Activated naive CD8-positive, alpha-beta T cell treated with anti-CD3 and anti-CD28 coated beads, Interleukin-2, amount 50 U/mL, for 16 hours (primary cell): ENCODE measurements around the gene TLR4.

Experiments used
- DNase-seq: peaks from one replicate; pipeline ENCODE4 v3.0.0-alpha.2; 2020; ENCODE audit warnings: low read depth, low spot score

The TLR4 gene

DNA sequence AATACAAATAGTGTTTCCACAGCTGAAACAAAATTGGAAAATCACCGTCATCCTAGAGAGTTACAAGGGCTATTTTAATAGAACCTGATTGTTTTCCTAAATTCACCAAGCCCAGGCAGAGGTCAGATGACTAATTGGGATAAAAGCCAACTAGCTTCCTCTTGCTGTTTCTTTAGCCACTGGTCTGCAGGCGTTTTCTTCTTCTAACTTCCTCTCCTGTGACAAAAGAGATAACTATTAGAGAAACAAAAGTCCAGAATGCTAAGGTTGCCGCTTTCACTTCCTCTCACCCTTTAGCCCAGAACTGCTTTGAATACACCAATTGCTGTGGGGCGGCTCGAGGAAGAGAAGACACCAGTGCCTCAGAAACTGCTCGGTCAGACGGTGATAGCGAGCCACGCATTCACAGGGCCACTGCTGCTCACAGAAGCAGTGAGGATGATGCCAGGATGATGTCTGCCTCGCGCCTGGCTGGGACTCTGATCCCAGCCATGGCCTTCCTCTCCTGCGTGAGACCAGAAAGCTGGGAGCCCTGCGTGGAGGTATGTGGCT is at the start of gene TLR4:
Gene TLR4 (plus strand): TSS at position 380 of the 552 bp plus-strand sequence. CDS start 70 bp downstream, at position 450.
- DNase-seq: no peak

DNA sequence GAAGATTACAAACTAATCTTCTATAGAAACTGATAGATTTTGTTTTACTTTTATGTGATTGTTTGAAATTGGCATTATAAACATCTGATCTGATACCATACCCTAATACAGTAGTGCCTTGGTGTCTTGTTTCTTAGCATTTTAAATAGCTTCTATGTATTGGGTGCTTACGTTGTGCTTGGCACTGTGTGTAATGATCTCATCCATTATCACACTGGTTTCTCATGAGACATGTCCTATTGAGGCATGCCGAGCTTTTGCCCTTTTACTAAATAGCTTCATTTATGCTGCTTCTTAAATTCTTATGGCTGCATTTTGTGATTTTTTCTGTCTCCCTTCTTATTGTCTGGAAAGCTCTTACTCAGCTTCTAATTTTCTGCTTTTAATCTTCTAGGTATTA is 48.2 kb upstream of the TLR4 start:
- DNase-seq: no peak

DNA sequence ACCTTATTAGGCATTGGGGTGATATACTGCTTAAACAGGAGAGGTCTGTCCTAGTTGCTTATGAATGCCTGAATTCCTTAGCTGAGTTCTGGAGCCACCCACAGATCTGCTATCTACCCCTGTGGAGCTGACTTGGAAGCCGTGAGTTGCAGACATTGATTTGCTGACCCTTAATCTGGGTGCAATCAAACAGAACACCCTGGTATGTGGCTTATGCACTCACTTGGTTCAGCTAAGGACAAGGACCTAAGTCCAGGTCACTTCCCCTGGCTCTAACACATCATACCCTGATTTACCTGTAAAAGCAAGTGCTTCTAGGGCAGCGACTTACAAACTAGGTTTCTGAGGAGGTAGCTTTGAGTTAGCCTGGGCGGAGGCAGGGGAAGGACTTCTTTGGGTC is 41.6 kb upstream of the TLR4 start:
- no peak for DNase-seq

DNA sequence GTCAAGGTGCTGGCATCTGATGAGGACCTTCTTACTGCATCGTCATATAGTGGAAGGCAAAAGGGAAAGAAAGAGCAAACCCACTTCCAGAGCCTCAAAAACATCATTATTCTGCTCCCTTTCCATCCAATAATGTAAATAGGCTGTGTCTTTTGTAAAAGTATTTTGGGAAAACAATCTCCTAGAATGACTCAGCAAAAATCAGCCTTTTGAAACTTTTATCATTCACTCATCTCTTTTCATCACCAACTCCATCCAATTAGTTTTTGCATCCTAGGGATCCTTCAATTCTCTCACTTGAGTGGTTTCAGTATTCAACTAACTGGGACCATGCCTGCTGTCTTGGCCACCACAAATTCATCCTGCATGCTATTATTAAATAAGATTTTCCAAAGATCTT is 39.8 kb upstream of the TLR4 start:
- DNase-seq: no peak

DNA sequence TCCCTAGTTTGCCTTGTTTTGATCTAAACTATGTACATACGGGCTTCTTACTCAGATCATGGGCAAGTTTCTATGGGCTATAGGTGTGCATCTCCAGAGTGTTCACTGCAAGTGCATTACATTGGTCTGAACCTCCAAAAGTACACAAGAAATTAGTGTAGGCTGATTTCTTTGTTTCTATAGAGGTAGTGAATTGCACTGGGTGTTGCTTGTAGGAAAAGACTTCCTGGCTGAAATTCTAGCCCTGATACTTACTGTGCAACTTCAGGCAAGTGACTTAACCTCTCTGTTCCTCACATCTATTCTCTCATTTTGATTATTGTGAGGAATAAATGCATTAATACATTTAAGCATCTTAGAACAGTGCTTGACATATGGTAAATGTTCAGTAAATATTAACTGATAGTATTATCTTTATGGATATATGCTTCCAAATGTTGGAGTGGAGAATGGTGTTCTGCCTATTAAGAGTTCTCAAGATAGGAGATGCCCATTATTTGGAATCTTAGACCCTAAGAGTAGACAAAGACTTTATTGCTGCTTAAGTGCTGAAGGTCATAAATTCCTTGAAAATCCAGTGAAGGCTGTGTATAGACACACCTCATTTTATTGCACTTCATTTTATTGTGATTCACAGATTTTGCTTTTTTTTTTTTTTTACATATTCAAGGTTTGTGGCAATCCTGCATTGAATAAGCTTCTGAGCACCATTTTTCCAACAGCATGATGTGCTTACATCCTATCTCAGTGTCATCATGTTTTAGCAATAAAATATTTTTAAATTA is 38.4 kb upstream of the TLR4 start:
- no peak for DNase-seq

DNA sequence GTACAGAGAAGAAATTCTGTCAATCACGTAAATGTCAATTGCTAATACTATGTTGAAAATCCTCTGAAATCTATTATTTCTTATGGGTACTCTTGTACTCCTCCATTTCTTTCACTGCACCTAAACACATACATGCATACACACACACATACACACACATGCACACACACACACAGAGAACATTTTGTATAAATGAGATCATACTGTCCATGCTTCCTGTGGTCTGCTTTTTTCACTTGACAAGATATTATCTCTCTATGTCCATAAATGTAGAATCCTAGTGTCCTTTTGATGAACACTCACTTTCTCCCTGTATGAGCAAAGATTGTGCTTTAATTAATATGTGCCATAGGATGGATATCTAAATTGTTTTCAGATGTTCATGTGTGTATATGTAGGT is 32.7 kb upstream of the TLR4 start:
- DNase-seq: no peak

DNA sequence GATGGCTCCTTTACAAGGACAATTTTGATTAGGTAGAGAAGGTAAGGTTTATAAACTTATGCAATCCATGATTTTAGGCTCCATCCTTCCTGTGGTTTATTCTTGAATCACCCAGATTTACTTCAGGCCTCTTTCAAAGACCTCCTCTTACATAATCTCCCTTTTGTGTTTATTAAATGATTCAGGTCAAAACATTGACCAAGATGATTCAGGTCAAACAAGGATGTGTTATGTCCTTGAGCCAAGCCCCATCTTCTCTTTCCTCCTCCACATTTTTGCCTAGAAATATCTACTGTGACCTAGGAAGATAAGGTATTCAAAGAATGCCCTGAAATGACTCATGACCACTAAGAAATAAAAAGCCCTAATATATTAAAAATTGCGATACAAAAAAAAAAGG is 31.8 kb upstream of the TLR4 start:
- no peak for DNase-seq

DNA sequence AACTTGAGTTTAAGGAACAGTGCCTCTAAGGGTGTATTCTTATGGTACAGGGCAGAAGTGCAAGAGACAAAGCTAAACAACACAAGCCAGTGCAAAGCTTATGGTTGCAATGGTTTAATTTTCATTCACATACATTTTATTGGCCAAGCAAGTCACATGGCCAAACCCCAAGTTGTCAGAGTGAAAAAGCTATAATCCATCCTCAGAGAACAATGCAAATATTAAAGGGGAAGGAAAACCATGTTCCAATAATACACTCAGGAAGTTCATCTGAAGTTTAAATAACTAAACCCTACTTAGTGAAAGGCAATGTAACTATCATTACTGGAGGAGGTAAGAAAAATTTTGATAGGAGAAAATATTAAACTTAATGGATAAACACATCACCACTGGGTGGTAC is 26.6 kb upstream of the TLR4 start:
- DNase-seq: no peak

DNA sequence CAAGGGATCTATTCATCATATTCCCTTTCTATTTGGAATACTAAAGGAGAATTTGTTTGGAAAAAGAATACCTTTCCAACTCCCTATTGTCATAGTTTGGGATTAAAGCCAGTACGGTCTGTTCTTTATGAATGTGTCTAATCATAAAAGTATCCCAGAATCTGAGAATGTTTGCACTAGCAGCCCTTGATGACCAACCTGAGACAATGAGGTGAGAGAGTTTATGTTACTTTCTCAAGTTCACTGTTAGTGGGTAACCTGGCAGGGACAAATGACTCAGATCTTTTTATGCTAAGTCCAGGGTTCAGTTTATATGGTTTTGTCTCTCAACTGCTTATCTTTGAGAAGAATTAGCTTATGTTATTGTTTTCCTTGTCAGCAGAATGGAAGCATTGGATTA is 25.3 kb upstream of the TLR4 start:
- no peak for DNase-seq

DNA sequence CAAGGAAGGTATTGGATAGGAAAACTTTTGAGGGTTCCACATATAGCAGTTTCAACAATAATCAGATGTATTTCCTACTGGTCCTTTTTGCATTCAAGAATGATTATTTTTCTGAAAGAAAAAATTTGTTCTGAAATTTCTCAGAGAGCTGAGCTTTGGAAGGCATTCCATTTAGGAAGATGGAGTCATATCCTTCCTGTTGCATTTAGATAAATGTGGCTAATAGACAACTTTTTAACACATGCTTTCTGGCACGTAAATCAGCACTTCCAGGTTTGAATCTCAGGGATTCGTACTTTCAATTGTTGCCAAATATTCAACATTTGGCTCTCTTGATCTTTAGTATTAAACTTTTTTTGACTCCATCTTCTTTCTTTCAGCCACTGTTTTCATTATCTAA is 24.8 kb upstream of the TLR4 start:
- DNase-seq: no peak

DNA sequence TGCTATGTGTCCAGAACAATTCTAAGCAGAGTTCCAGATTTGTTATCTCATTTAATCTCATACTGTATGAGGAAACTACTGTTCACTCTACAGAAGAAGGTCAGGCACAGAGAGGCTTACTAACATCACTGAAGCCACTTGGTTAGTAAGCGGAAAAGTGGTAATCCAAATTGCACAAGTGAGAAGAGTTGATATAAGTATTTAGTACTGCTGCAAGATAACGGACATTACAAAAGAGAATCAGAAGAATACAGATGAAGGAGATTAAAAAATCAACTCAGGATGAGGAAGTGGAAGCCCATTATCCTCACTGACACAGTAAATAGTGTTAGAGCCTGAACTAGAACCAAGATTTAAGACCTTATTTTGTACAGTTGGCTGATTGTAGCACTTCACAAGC is 22.3 kb upstream of the TLR4 start:
- no peak for DNase-seq

DNA sequence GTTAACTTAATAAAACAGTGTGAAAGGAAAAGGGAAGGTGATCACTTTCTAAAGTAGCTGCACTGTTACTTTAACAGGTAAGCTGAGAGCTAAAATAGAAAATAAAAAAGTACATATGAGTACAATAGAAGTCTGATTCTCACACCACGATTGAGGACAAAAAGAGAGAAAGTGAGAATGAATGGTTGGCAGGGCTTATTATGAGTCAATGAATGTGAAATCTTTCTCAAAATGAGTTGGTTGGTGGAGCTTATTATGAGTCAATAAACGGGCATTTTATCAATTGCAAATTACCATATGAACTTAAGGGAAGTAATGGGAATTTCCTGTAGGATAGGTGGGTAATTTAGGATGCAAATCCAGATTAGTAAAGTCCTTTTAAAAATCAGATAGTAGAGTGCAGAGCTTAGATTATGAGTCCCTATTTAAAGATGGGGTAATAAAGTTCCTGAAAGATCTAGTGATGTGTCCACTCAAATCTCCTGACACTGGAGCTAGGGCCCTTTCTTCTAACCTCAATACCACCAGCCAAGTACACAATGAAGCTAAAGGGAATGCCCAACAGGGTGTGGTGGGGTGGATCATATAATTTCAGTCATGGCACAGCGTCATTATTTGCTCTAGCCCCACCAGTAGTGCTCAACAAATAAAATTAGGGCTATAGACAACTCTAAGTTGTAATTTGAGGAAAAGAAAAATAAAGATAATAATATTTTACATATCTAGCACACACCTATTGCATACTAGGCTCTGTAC is 21.1 kb upstream of the TLR4 start:
- no peak for DNase-seq

DNA sequence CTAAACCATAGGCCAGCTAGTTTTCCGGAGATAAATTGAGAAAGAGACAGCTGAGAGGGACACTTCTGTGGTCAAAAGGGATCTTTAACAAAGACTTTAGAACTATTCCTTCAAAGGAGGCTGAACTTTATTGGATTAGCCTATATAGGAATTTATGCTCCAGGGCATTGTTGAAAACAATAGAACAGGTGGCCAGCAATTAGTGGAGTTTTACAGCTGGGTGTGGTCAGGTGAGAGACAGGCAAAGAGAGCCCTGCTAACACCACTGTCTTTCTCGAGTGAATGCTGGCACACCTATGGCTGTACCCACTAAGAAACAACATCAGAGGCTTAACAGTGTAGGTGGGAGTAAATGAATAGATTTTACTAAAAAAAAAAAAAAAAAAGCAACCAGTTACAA is 16.7 kb upstream of the TLR4 start:
- DNase-seq: no peak

DNA sequence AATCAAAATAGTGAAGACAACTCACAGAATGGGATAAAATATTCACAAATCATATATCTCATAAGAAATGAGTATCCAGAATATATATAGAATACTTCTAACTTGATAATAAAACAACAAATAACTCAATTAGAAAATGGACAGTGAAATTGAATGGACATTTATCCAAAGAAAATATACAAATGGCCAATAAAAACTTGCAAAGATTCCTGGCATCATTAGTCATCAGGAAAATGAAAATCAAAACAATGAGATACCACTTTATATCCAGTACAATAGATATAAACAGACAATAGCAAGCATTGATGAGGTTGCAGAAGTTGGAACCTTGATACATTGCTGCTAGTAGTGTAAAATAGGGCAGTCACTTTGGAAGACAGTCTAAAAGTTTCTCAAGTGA is 12.8 kb upstream of the TLR4 start:
- DNase-seq: no peak

DNA sequence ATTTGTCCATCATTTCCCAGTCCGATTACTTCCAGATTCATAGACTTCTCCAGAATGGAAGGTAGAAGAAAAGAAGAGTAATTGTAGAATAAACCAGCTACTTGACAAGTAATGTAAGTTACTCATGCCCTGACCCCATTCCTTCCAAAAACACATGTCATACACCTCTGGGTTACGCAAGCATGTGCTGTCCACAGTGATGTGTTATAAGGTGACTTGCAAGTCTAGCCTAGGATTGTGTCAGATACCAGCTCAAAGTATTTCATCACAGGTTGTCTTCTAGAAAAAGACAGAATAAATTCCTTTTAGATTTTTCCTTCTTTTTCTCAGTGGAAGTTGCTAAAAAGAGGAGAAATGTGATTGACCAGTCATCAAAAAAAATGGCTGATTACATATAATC is 8.0 kb upstream of the TLR4 start:
- DNase-seq: no peak

DNA sequence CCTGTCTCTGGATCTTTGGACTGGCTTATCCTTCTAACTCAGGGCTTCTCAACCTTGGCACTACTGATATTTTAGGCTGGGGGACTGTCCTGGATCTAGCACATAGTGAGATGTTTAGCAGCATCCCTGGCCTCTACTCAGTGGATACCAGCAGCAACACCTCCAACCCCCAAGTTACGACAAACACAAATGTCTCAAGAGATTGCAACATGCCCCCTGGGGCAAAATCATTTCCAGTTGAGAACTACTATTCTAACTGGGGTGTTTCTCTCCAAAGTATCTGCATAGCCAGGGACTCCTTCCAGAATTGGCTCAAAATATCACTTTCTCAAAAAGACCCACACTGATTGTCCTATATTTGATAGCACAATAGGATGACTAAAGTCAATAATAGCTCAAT is 7.2 kb upstream of the TLR4 start:
- DNase-seq: no peak

DNA sequence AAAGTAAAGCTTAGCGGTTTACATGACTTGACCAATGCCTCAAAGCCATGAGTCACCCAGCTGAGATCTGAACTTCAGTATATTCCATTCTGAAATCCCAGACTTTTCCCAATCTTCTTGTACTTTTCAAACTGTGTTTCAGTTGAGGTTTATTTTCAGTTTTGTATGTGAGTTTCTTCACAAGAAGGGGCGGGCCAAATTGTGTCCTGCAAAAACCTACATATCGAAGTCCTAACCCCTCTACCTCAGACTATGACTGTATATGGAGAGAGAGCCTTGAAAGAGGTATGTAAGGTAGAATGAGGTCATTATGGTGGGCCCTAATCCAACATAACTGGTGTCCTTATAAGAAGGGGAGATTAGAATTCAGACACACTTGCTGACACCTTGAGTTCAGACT is 666 bp upstream of the TLR4 start:
- DNase-seq: no peak

DNA sequence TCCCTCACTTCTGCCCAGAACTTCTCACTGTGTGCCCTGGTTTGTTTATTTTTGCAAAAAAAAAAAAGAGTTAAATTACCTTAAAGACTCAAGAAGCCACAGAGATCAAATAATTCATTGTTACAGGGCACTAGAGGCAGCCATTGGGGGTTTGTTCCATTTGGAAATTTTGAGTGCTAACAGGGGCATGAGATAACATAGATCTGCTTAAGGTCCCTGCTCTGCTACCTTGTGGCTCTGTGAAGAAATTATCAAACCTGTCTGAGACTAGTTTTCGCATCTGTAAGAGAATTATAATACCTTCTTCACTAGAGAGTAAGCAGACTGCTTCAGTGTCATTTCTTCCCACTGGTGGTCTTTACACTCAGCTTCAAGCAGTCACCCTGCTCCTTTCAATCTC is 394 bp downstream of the TLR4 start:
- DNase-seq: no peak

DNA sequence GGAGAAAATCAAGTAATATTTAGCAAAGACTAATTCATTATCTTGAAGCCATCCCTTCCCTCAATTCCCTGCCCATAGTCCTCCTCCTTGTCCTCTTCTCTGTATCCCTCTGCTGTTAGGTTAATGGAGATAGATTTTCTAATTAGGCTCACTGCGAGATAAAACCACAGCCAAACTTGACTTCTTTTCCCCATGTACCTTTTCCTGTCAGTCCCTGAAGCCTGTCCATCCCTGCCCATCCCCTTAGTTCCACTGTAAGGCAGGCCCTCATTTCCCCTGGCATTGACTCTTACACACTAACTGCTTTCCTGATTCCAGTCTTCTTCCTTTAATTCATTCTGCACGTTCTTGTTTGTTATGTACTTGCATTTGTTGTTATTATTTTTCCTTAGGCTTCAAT is 1.2 kb downstream of the TLR4 start:
- DNase-seq: no peak

DNA sequence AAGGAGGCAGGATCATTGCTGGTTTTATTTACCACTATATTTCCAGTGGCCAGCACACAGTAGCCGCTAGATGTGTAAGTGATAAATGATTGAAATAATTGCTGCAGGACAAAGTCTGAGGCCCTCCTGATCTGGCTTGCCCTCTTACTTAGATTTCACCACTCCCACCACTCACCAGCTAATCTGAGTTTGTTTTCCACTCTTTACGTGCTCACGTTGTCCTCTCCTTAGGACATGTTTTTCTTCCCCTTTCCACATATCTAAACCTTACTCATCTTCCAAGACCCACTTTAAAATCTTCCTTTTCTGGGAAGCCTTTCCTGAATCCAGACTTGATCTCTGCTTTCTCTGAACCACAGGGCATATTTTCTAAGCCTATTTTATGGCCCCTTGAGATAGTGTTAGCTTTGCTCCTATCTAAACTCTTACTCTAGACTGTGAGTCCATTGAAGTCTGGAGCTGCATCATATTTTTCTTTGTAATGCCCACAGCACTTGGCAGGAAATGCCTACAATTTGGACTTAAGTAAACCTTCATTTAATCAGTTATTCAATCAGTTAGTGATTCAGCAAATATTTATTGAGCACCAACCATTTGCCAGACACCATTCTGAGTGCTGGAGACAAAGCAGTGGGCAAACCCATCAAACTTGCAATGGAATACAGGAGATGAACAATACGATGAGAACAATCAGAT is 2.4 kb downstream of the TLR4 start:
- DNase-seq: no peak

DNA sequence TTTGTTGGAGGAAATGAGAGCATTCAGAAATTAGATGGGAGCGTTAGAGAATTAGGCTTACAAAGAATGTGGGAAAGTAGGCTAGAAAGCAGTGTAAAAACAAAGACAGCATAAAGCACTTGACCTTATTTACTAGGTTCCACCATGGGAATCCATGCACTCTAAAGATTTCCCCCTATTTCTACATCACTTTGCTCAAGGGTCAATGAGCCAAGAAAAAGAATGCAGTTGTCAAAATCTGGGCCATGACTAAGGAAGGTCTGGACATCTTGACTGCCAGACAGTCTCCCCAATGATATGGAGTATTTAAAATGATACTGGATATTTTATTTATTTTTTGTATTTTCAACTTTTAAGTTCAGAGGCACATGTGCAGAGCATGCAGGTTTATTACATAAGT is 3.4 kb downstream of the TLR4 start:
- no peak for DNase-seq

DNA sequence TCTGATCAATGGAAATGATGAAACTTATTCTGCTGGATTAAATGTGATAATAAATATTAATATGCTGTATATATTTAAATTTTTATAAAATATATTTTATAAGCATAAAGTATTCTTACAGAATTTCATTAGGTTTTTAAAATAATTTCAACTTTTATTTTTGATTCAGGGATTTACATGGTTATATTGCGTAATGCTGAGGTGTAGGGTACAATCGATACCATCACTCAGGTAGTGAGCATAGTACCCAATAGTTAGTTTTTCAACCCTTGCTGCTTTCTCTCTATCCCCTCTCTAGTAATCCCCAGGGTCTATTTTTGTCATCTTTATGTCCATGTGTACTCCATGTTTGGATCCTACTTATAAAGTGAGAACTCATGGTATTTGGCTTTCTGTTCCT is 5.7 kb downstream of the TLR4 start:
- DNase-seq: no peak

DNA sequence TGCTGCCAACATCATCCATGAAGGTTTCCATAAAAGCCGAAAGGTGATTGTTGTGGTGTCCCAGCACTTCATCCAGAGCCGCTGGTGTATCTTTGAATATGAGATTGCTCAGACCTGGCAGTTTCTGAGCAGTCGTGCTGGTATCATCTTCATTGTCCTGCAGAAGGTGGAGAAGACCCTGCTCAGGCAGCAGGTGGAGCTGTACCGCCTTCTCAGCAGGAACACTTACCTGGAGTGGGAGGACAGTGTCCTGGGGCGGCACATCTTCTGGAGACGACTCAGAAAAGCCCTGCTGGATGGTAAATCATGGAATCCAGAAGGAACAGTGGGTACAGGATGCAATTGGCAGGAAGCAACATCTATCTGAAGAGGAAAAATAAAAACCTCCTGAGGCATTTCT is 10.1 kb downstream of the TLR4 start:
- DNase-seq: no peak
